ENCODE results near the gene NPPC.

- TF ChIP-seq CTCF (IDR thresholded peaks at IDR 0.05) (no peak), POLR2AphosphoS5 (IDR thresholded peaks at IDR 0.05) (no peak), POLR2A (IDR thresholded peaks at IDR 0.05) (no peak)
Observed at GRCh38 chr2:231883468-231883881, 42.7 kb downstream of the NPPC start.
